WTC11 (cell line): Measurements from ENCODE around the gene MRPL2.

Experiments used
- MAX ChIP-seq: sonication (generic); formaldehyde crosslinking; IDR thresholded peaks from 2 replicates; pipeline ENCODE4 v1.8.0; 2022; ENCODE audit warnings: mild to moderate bottlenecking, missing genetic modification reagents
- OVOL2 ChIP-seq: fragments of 250-450 bp; sonication (Bioruptor Pico); IDR thresholded peaks from 2 replicates; pipeline ENCODE4 v1.9.0; 2021; ENCODE audit warnings: mild to moderate bottlenecking, borderline replicate concordance
- SMAD3 ChIP-seq: sonication (generic); formaldehyde crosslinking; IDR thresholded peaks from 2 replicates; pipeline ENCODE4 v1.8.0; 2022; ENCODE audit warnings: missing genetic modification reagents, mild to moderate bottlenecking, borderline replicate concordance
- STAT6 ChIP-seq: sonication (generic); formaldehyde crosslinking; conservative IDR thresholded peaks from 2 replicates; pipeline ENCODE4 v1.8.1; 2023; ENCODE audit warnings: mild to moderate bottlenecking, low read depth, missing genetic modification reagents, moderate library complexity
- TF ChIP-seq, protein P1 (sequence below): sonication (generic); formaldehyde crosslinking; IDR thresholded peaks from 2 replicates; pipeline ENCODE4 v1.8.1; 2022; ENCODE audit warnings: low read depth, missing genetic modification reagents, borderline replicate concordance
- TF ChIP-seq, protein P2 (sequence below): fragments of 200-600 bp; IDR thresholded peaks from 2 replicates; pipeline ENCODE4 v1.8.0; 2022; ENCODE audit warnings: antibody characterized with exemption
- TF ChIP-seq, protein P3 (sequence below): sonication (generic); formaldehyde crosslinking; IDR thresholded peaks from 2 replicates; pipeline ENCODE4 v1.8.1; 2023; ENCODE audit warnings: mild to moderate bottlenecking, missing genetic modification reagents, moderate library complexity

- TF ChIP-seq SMAD3 (no peak), MAX (CRISPR knock-in tag) (no peak), OVOL2 (CRISPR knock-in tag) (no peak), STAT6 (no peak)
- TF ChIP-seq, protein P1, sequence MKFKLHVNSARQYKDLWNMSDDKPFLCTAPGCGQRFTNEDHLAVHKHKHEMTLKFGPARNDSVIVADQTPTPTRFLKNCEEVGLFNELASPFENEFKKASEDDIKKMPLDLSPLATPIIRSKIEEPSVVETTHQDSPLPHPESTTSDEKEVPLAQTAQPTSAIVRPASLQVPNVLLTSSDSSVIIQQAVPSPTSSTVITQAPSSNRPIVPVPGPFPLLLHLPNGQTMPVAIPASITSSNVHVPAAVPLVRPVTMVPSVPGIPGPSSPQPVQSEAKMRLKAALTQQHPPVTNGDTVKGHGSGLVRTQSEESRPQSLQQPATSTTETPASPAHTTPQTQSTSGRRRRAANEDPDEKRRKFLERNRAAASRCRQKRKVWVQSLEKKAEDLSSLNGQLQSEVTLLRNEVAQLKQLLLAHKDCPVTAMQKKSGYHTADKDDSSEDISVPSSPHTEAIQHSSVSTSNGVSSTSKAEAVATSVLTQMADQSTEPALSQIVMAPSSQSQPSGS = no peak
- TF ChIP-seq, protein P2, sequence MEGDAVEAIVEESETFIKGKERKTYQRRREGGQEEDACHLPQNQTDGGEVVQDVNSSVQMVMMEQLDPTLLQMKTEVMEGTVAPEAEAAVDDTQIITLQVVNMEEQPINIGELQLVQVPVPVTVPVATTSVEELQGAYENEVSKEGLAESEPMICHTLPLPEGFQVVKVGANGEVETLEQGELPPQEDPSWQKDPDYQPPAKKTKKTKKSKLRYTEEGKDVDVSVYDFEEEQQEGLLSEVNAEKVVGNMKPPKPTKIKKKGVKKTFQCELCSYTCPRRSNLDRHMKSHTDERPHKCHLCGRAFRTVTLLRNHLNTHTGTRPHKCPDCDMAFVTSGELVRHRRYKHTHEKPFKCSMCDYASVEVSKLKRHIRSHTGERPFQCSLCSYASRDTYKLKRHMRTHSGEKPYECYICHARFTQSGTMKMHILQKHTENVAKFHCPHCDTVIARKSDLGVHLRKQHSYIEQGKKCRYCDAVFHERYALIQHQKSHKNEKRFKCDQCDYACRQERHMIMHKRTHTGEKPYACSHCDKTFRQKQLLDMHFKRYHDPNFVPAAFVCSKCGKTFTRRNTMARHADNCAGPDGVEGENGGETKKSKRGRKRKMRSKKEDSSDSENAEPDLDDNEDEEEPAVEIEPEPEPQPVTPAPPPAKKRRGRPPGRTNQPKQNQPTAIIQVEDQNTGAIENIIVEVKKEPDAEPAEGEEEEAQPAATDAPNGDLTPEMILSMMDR = no peak
- TF ChIP-seq, protein P3, sequence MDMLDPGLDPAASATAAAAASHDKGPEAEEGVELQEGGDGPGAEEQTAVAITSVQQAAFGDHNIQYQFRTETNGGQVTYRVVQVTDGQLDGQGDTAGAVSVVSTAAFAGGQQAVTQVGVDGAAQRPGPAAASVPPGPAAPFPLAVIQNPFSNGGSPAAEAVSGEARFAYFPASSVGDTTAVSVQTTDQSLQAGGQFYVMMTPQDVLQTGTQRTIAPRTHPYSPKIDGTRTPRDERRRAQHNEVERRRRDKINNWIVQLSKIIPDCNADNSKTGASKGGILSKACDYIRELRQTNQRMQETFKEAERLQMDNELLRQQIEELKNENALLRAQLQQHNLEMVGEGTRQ (CRISPR knock-in tag) = no peak
Observed at GRCh38 chr6:43061861-43062260, 2.6 kb upstream of the MRPL2 start.
